Keratinocyte (primary cell): Measurements from ENCODE around the gene SDK2. TPM values are rescaled to one million over a fixed set of nuclear protein-coding genes. Genes with fewer than 3 reads are reported as not detected.

ENCODE experiments used
- DNase-seq: peaks from one replicate; pipeline ENCODE4 v3.0.0-alpha.2; 2011; ENCODE audit warnings: low read depth, missing footprints, low spot score
- FAIRE-seq: peaks from 2 replicates; lab custom pipeline; 2011; peaks lifted over from hg19 to GRCh38; lab: Jason Lieb, UNC
- H2AFZ ChIP-seq: 2 replicates; pipeline ENCODE4 v1.6.0; 2012; ENCODE audit warnings: low read length, control low read depth, inconsistent platforms; ENCODE audit not compliant: control insufficient read depth
- H3K27ac ChIP-seq: 2 replicates; pipeline ENCODE4 v1.5.1; 2011; ENCODE audit warnings: low read length; ENCODE audit not compliant: control insufficient read depth, insufficient read depth
- H3K27me3 ChIP-seq: 3 replicates; pipeline ENCODE4 v1.6.0; 2011; ENCODE audit warnings: low read length; ENCODE audit not compliant: control insufficient read depth, insufficient read depth; ENCODE audit errors: extremely low read depth
- H3K36me3 ChIP-seq, 2 experiments: 2 replicates in 1 of 2; 3 replicates in 1 of 2; pipeline ENCODE4 v1.5.1; 2011; ENCODE audit warnings: low read length in 2 of 2, mild to moderate bottlenecking in 1 of 2; ENCODE audit not compliant: control insufficient read depth in 2 of 2, insufficient read depth in 2 of 2; ENCODE audit errors: extremely low read depth in 1 of 2
- H3K4me1 ChIP-seq: 3 replicates; pipeline ENCODE4 v1.5.1; 2011; ENCODE audit warnings: low read length; ENCODE audit not compliant: control insufficient read depth, insufficient read depth; ENCODE audit errors: extremely low read depth
- H3K4me2 ChIP-seq: 3 replicates; pipeline ENCODE4 v1.6.0; 2011; ENCODE audit warnings: low read depth, low read length; ENCODE audit not compliant: control insufficient read depth, insufficient read depth; ENCODE audit errors: extremely low read depth
- H3K4me3 ChIP-seq, 3 experiments: fragments of 200-600 bp in 1 of 3; sonication (generic) in 1 of 3; 2 replicates in 2 of 3; 3 replicates in 1 of 3; pipeline ENCODE4 v1.5.1; 2011 to 2016; ENCODE audit warnings: low read length in 3 of 3, mild to moderate bottlenecking in 3 of 3, control low read depth in 2 of 3, inconsistent platforms in 1 of 3, low read depth in 1 of 3, mixed read lengths in 1 of 3, mixed run types in 1 of 3, moderate library complexity in 1 of 3; ENCODE audit not compliant: control insufficient read depth in 2 of 3, insufficient read depth in 2 of 3; ENCODE audit errors: extremely low read depth in 1 of 3
- H3K79me2 ChIP-seq: 2 replicates; pipeline ENCODE4 v1.6.0; 2012; ENCODE audit warnings: low read length; ENCODE audit not compliant: control insufficient read depth, insufficient read depth
- H3K9ac ChIP-seq: 3 replicates; pipeline ENCODE4 v1.6.0; 2011; ENCODE audit warnings: low read length; ENCODE audit not compliant: control insufficient read depth, insufficient read depth; ENCODE audit errors: extremely low read depth
- H3K9me1 ChIP-seq: 3 replicates; pipeline ENCODE4 v1.6.0; 2011; ENCODE audit warnings: low read length; ENCODE audit not compliant: control insufficient read depth, insufficient read depth; ENCODE audit errors: extremely low read depth
- H3K9me3 ChIP-seq: 2 replicates; pipeline ENCODE4 v1.5.1; 2012; ENCODE audit warnings: low read depth, low read length; ENCODE audit not compliant: control insufficient read depth
- H4K20me1 ChIP-seq: 3 replicates; pipeline ENCODE4 v1.6.0; 2011; ENCODE audit warnings: low read length; ENCODE audit not compliant: control insufficient read depth, insufficient read depth; ENCODE audit errors: extremely low read depth
- EZH2 ChIP-seq: IDR thresholded peaks from one replicate; pipeline ENCODE4 v1.6.1; 2012; ENCODE audit warnings: inconsistent platforms, mild to moderate bottlenecking, low read length, moderate library complexity
- dilution Hi-C: fragments of 300-500 bp; cut with MboI; formaldehyde crosslinking; loops from one replicate; pipeline ENCODE4 v1.7.0; 2020; ENCODE audit warnings: low sequenced_read_pairs; ENCODE audit not compliant: extremely low pct_ligation_motif_present
- polyA plus RNA-seq, 5 experiments: library from polyadenylated mRNA; depleted of rRNA in 3 of 5; stranded (reverse) in 3 of 5; stranded (forward) in 1 of 5; unstranded in 1 of 5; fragments of >200 nt; gene quantifications; 1 replicate in 1 of 5; 2 replicates in 3 of 5; 3 replicates in 1 of 5; pipeline versions ENCODE4 v1.2.1 to v1.2.3, GENCODE V29; 2011 to 2012; ENCODE audit warnings: missing spikeins in 2 of 5, low read depth in 1 of 5, low replicate concordance in 1 of 5
- TF ChIP-seq, protein P1 (sequence below), 3 experiments: IDR thresholded peaks in 1 of 3; conservative IDR thresholded peaks in 1 of 3; optimal IDR thresholded peaks in 1 of 3; 2 replicates in 2 of 3; 3 replicates in 1 of 3; pipeline versions ENCODE3 to v1.5.1; 2011; ENCODE audit warnings: low read length in 3 of 3, mild to moderate bottlenecking in 3 of 3, moderate library complexity in 2 of 3, control low read depth in 1 of 3, inconsistent platforms in 1 of 3; ENCODE audit not compliant: insufficient read depth in 2 of 3; ENCODE audit errors: extremely low read depth in 1 of 3

The SDK2 gene
- polyA plus RNA-seq, 1 donor (not counting 4 experiments of a cell fraction or from before 2014, with no cell fraction given), result 1.8 TPM

DNA sequence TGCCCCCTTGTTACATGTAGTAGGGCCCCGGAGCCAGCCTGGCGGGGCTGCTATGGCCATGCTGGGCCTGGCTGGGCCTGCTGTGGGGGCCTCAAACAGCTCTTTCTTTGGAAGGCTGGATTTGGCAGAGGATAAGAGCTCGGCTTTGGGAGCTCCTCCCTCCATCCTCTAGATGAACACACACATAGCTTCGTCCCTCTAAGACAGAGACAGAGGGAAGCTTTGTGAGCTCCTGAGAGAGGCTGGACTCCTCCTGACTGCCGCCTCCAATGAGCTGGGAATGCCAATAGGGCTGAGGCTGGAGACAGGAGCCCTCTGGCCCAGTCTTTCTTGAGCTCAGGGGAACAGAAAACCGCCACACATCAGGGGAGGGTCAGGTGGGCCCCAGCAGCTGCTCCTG lies 295.1 kb downstream of the SDK2 start:
- H3K9ac ChIP-seq, result no peak overlapping the region
- H2AFZ ChIP-seq, result no peak overlapping the region
- no peaks in the 10 kb centered on the region for H3K79me2 ChIP-seq
- no peak overlapping the region for H3K4me3 ChIP-seq
- H3K9me3 ChIP-seq, result no peaks in the 10 kb centered on the region
- no peaks in the 10 kb centered on the region for H3K36me3 ChIP-seq
- no peak for TF ChIP-seq EZH2
- TF ChIP-seq, protein P1, sequence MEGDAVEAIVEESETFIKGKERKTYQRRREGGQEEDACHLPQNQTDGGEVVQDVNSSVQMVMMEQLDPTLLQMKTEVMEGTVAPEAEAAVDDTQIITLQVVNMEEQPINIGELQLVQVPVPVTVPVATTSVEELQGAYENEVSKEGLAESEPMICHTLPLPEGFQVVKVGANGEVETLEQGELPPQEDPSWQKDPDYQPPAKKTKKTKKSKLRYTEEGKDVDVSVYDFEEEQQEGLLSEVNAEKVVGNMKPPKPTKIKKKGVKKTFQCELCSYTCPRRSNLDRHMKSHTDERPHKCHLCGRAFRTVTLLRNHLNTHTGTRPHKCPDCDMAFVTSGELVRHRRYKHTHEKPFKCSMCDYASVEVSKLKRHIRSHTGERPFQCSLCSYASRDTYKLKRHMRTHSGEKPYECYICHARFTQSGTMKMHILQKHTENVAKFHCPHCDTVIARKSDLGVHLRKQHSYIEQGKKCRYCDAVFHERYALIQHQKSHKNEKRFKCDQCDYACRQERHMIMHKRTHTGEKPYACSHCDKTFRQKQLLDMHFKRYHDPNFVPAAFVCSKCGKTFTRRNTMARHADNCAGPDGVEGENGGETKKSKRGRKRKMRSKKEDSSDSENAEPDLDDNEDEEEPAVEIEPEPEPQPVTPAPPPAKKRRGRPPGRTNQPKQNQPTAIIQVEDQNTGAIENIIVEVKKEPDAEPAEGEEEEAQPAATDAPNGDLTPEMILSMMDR (optimal IDR thresholded peaks at IDR 0.05 in 1 of 3, IDR thresholded peaks at IDR 0.05 in 1 of 3, conservative IDR thresholded peaks at IDR 0.05 in 1 of 3; ENCODE audit: extremely low read depth in 1 of 3, insufficient read depth in 2 of 3, low read length in 3 of 3), result no peak
- H3K27ac ChIP-seq, result no peak overlapping the region
- no peaks in the 10 kb centered on the region for H4K20me1 ChIP-seq
- dilution Hi-C loops, result loop anchor here (5.0 kb wide), 1 partner anchor 82 kb away; no protein-coding TSS in a partner anchor
- H3K27me3 ChIP-seq, result no peaks in the 10 kb centered on the region
- H3K4me2 ChIP-seq, result no peak overlapping the region
- FAIRE-seq, result no peak
- H3K9me1 ChIP-seq, result no peaks in the 10 kb centered on the region
- no peaks in the 10 kb centered on the region for H3K4me1 ChIP-seq
- no peak for DNase-seq

DNA sequence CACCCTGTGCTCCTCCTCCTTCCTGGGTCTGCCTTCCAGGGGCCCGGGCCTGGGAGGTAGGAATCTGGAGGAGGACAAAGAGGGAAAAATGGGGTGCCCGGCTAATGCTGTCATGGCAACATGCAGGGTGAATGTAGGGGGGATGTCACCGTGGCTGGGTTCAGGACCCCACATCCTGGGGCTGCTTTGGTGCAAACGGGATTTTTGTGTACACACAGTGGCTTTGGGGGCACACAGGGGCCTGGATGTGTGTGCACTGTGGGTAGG lies 295.5 kb downstream of the SDK2 start:
- TF ChIP-seq, protein P1 (optimal IDR thresholded peaks at IDR 0.05 in 1 of 3, IDR thresholded peaks at IDR 0.05 in 1 of 3, conservative IDR thresholded peaks at IDR 0.05 in 1 of 3; ENCODE audit: extremely low read depth in 1 of 3, insufficient read depth in 2 of 3, low read length in 3 of 3), result no peak
- TF ChIP-seq EZH2, result no peak
- Histone ChIP-seq H3K27me3 (no peaks in the 10 kb centered on the region), H3K79me2 (no peaks in the 10 kb centered on the region), H3K9ac (no peak overlapping the region), H3K9me3 (no peaks in the 10 kb centered on the region), H4K20me1 (no peaks in the 10 kb centered on the region), H2AFZ (no peak overlapping the region), H3K4me2 (no peak overlapping the region), H3K4me3 (no peak overlapping the region), H3K9me1 (no peaks in the 10 kb centered on the region), H3K36me3 (no peaks in the 10 kb centered on the region), H3K27ac (no peak overlapping the region), H3K4me1 (no peaks in the 10 kb centered on the region)
- no peak for FAIRE-seq
- DNase-seq, result no peak
- dilution Hi-C loops, result loop anchor here (5.0 kb wide), 1 partner anchor 81 kb away; no protein-coding TSS in a partner anchor
